Nephron (organoid): ENCODE results near the gene NDFIP1.
"Not testable (repeated sequence)": the region's sequence is repeated elsewhere in the genome, so short reads cannot be mapped to it uniquely, and the experiment has no call there.

ENCODE experiments used
- H3K27ac Mint-ChIP-seq, 3 experiments: 2 replicates each; pipeline ENCODE4 v1.8.0; 2020; ENCODE audit warnings: mixed read lengths in 3 of 3, mild to moderate bottlenecking in 2 of 3, moderate library complexity in 1 of 3
- H3K27me3 Mint-ChIP-seq: 2 replicates; pipeline ENCODE4 v1.8.0; 2021; ENCODE audit warnings: low read depth, mild to moderate bottlenecking, moderate library complexity, mixed read lengths
- H3K36me3 Mint-ChIP-seq: 2 replicates; pipeline ENCODE4 v1.8.0; 2020; ENCODE audit warnings: low read depth, mixed read lengths
- H3K4me1 Mint-ChIP-seq: 2 replicates; pipeline ENCODE4 v1.8.0; 2020; ENCODE audit warnings: mixed read lengths
- H3K4me3 Mint-ChIP-seq, 3 experiments: 2 replicates each; pipeline ENCODE4 v1.8.0; 2020; ENCODE audit warnings: mild to moderate bottlenecking in 3 of 3, mixed read lengths in 3 of 3, moderate library complexity in 2 of 3
- H3K9me3 Mint-ChIP-seq: 2 replicates; pipeline ENCODE4 v1.8.0; 2020; ENCODE audit warnings: mixed read lengths
- CTCF ChIP-seq, 3 experiments: fragments of 200-600 bp; sonication (generic); IDR thresholded peaks; one replicate each; pipeline ENCODE4 v1.5.0; 2021; ENCODE audit warnings: antibody characterized with exemption in 3 of 3; ENCODE audit not compliant: unreplicated experiment in 3 of 3

Gene NDFIP1

DNA sequence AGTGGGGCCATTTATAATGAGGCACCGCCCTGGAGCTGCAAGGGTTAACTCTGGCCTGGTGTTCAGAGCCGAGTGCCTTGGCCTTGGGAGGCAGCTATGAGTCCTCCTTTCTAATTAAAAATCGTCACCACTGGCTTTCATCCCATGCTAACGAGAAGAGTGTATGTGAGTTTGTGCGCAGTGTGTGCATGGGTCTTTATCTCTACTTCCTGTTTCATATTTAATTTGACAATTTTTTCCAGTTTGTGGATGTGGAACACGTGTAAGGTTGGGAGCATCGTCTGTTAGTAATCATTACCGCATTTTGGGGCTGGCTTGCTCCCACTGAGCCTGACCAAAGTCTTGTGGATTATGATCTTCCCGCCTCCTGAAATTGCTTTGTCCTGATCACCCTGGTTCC, 76.4 kb downstream of the NDFIP1 start:
- H3K9me3 Mint-ChIP-seq, result no peaks in the 10 kb centered on the region
- no peak overlapping the region for H3K4me3 Mint-ChIP-seq
- H3K4me1 Mint-ChIP-seq, result peaks cover 12% of the 10 kb centered on the region
- no peak for TF ChIP-seq CTCF (IDR thresholded peaks at IDR 0.05; ENCODE audit: unreplicated experiment in 3 of 3)
- peak overlapping the region in 2 of 3 experiments; percentile 7 to 22 for H3K27ac Mint-ChIP-seq
- peaks cover 8% of the 10 kb centered on the region for H3K27me3 Mint-ChIP-seq
- no peaks in the 10 kb centered on the region for H3K36me3 Mint-ChIP-seq

DNA sequence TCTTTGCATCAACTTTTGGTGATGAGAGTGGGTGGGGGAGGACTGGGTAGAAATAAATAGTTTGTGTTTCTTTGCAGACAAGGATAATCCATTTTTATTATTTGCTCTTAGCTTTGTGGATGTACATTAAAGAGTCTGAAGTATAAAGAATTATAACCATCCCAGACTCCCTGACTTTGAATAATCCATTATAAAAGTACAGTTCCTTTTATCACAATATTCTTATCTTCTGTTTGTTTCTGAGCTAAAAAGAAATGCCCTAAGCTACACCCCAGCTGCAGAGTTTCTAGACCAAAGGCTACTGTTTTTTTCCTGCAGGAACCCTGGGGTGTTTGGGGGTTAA, 77.9 kb downstream of the NDFIP1 start:
- no peak for TF ChIP-seq CTCF (IDR thresholded peaks at IDR 0.05; ENCODE audit: unreplicated experiment in 3 of 3)
- Mint-ChIP-seq H3K36me3 (no peaks in the 10 kb centered on the region), H3K27ac (peak overlapping the region in 1 of 3 experiments; percentile 37), H3K27me3 (peaks cover 8% of the 10 kb centered on the region), H3K4me1 (peaks cover 12% of the 10 kb centered on the region), H3K4me3 (no peak overlapping the region), H3K9me3 (no peaks in the 10 kb centered on the region)

- H3K36me3 Mint-ChIP-seq, result no peaks in the 10 kb centered on the region
- H3K4me1 Mint-ChIP-seq, result peaks cover 12% of the 10 kb centered on the region
- H3K9me3 Mint-ChIP-seq, result no peaks in the 10 kb centered on the region
- peak overlapping the region in 1 of 3 experiments; percentile 37 for H3K27ac Mint-ChIP-seq
- no peak overlapping the region for H3K4me3 Mint-ChIP-seq
- no peak for TF ChIP-seq CTCF (IDR thresholded peaks at IDR 0.05; ENCODE audit: unreplicated experiment in 3 of 3)
- H3K27me3 Mint-ChIP-seq, result peaks cover 8% of the 10 kb centered on the region
Measured at GRCh38 chr5:142186857-142187594, 78.4 kb downstream of the NDFIP1 start.

DNA sequence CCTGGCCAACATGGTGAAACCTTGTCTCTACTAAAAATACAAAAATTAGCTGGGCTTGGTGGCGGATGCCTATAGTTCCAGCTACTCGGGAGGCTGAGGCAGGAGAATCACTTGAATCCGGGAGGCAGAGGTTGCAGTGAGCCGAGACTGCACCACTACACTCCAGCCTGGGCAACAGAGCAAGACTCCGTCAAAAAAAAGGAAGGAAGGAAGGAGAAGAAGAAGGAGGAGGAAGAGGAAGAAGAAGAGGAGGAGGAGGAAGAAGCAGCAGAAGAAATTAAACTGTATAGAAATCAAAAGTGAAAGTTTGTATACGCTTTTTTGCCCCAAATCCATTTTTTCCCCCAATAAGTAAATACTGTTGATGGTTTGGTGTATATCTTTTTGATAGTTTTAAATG, 80.1 kb downstream of the NDFIP1 start:
- not testable (repeated sequence) for H3K27ac Mint-ChIP-seq, H3K4me3 Mint-ChIP-seq, H3K36me3 Mint-ChIP-seq, H3K9me3 Mint-ChIP-seq, H3K27me3 Mint-ChIP-seq
- peaks cover 12% of the 10 kb centered on the region for H3K4me1 Mint-ChIP-seq

DNA sequence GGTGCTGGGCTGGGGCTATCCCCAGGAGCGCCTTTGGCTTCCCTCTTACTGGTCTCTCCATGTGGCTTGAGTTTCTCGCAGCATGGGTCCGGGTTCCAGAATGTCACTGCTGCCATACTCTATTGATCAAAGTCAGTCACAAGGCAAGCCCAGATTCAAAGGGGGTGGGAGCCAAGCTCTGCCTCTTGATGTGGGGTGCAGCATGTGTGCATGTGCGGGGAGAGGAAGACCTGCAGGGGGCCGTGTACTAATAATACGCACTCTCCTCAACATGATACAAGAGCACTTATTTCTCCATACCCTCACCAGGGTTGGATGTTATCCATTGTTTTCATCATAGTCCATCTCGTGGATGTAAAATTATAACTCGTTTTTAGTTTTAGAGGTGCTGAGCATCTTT, 81.2 kb downstream of the NDFIP1 start:
- no peak overlapping the region for H3K4me3 Mint-ChIP-seq
- H3K36me3 Mint-ChIP-seq, result no peaks in the 10 kb centered on the region
- peaks cover 8% of the 10 kb centered on the region for H3K27me3 Mint-ChIP-seq
- H3K27ac Mint-ChIP-seq, result no peak overlapping the region
- peaks cover 11% of the 10 kb centered on the region for H3K4me1 Mint-ChIP-seq
- no peaks in the 10 kb centered on the region for H3K9me3 Mint-ChIP-seq
- TF ChIP-seq CTCF (IDR thresholded peaks at IDR 0.05; ENCODE audit: unreplicated experiment in 3 of 3), result no peak

GRCh38 chr5:142191776-142192175, 83.2 kb downstream of the NDFIP1 start:
- H3K27me3 Mint-ChIP-seq, result peaks cover 11% of the 10 kb centered on the region
- H3K27ac Mint-ChIP-seq, result peak overlapping the region; percentile 58 to 62 (median 60)
- no peaks in the 10 kb centered on the region for H3K36me3 Mint-ChIP-seq
- TF ChIP-seq CTCF (IDR thresholded peaks at IDR 0.05; ENCODE audit: unreplicated experiment in 3 of 3), result no peak
- no peaks in the 10 kb centered on the region for H3K9me3 Mint-ChIP-seq
- no peak overlapping the region for H3K4me3 Mint-ChIP-seq
- no peaks in the 10 kb centered on the region for H3K4me1 Mint-ChIP-seq
